Keratinocyte (primary cell): ENCODE data around the gene KRTAP4-16. TPM values are rescaled to one million over a fixed set of nuclear protein-coding genes. Genes with fewer than 3 reads are reported as not detected.

Experiments
- DNase-seq: peaks from one replicate; pipeline ENCODE4 v3.0.0-alpha.2; 2011; ENCODE audit warnings: low read depth, missing footprints, low spot score
- FAIRE-seq: peaks from 2 replicates; lab custom pipeline; 2011; peaks lifted over from hg19 to GRCh38; lab: Jason Lieb, UNC
- H2AFZ ChIP-seq: 2 replicates; pipeline ENCODE4 v1.6.0; 2012; ENCODE audit warnings: low read length, control low read depth, inconsistent platforms; ENCODE audit not compliant: control insufficient read depth
- H3K27ac ChIP-seq: 2 replicates; pipeline ENCODE4 v1.5.1; 2011; ENCODE audit warnings: low read length; ENCODE audit not compliant: control insufficient read depth, insufficient read depth
- H3K27me3 ChIP-seq: 3 replicates; pipeline ENCODE4 v1.6.0; 2011; ENCODE audit warnings: low read length; ENCODE audit not compliant: control insufficient read depth, insufficient read depth; ENCODE audit errors: extremely low read depth
- H3K36me3 ChIP-seq, 2 experiments: 2 replicates in 1 of 2; 3 replicates in 1 of 2; pipeline ENCODE4 v1.5.1; 2011; ENCODE audit warnings: low read length in 2 of 2, mild to moderate bottlenecking in 1 of 2; ENCODE audit not compliant: control insufficient read depth in 2 of 2, insufficient read depth in 2 of 2; ENCODE audit errors: extremely low read depth in 1 of 2
- H3K4me1 ChIP-seq: 3 replicates; pipeline ENCODE4 v1.5.1; 2011; ENCODE audit warnings: low read length; ENCODE audit not compliant: control insufficient read depth, insufficient read depth; ENCODE audit errors: extremely low read depth
- H3K4me2 ChIP-seq: 3 replicates; pipeline ENCODE4 v1.6.0; 2011; ENCODE audit warnings: low read depth, low read length; ENCODE audit not compliant: control insufficient read depth, insufficient read depth; ENCODE audit errors: extremely low read depth
- H3K4me3 ChIP-seq, 3 experiments: fragments of 200-600 bp in 1 of 3; sonication (generic) in 1 of 3; 2 replicates in 2 of 3; 3 replicates in 1 of 3; pipeline ENCODE4 v1.5.1; 2011 to 2016; ENCODE audit warnings: low read length in 3 of 3, mild to moderate bottlenecking in 3 of 3, control low read depth in 2 of 3, inconsistent platforms in 1 of 3, low read depth in 1 of 3, mixed read lengths in 1 of 3, mixed run types in 1 of 3, moderate library complexity in 1 of 3; ENCODE audit not compliant: control insufficient read depth in 2 of 3, insufficient read depth in 2 of 3; ENCODE audit errors: extremely low read depth in 1 of 3
- H3K79me2 ChIP-seq: 2 replicates; pipeline ENCODE4 v1.6.0; 2012; ENCODE audit warnings: low read length; ENCODE audit not compliant: control insufficient read depth, insufficient read depth
- H3K9ac ChIP-seq: 3 replicates; pipeline ENCODE4 v1.6.0; 2011; ENCODE audit warnings: low read length; ENCODE audit not compliant: control insufficient read depth, insufficient read depth; ENCODE audit errors: extremely low read depth
- H3K9me1 ChIP-seq: 3 replicates; pipeline ENCODE4 v1.6.0; 2011; ENCODE audit warnings: low read length; ENCODE audit not compliant: control insufficient read depth, insufficient read depth; ENCODE audit errors: extremely low read depth
- H3K9me3 ChIP-seq: 2 replicates; pipeline ENCODE4 v1.5.1; 2012; ENCODE audit warnings: low read depth, low read length; ENCODE audit not compliant: control insufficient read depth
- H4K20me1 ChIP-seq: 3 replicates; pipeline ENCODE4 v1.6.0; 2011; ENCODE audit warnings: low read length; ENCODE audit not compliant: control insufficient read depth, insufficient read depth; ENCODE audit errors: extremely low read depth
- CTCF ChIP-seq, 3 experiments: IDR thresholded peaks in 1 of 3; conservative IDR thresholded peaks in 1 of 3; optimal IDR thresholded peaks in 1 of 3; 2 replicates in 2 of 3; 3 replicates in 1 of 3; pipeline versions ENCODE3 to v1.5.1; 2011; ENCODE audit warnings: low read length in 3 of 3, mild to moderate bottlenecking in 3 of 3, moderate library complexity in 2 of 3, control low read depth in 1 of 3, inconsistent platforms in 1 of 3; ENCODE audit not compliant: insufficient read depth in 2 of 3; ENCODE audit errors: extremely low read depth in 1 of 3
- EZH2 ChIP-seq: IDR thresholded peaks from one replicate; pipeline ENCODE4 v1.6.1; 2012; ENCODE audit warnings: inconsistent platforms, mild to moderate bottlenecking, low read length, moderate library complexity
- dilution Hi-C: fragments of 300-500 bp; cut with MboI; formaldehyde crosslinking; loops from one replicate; pipeline ENCODE4 v1.7.0; 2020; ENCODE audit warnings: low sequenced_read_pairs; ENCODE audit not compliant: extremely low pct_ligation_motif_present
- polyA plus RNA-seq, 5 experiments: library from polyadenylated mRNA; depleted of rRNA in 3 of 5; stranded (reverse) in 3 of 5; stranded (forward) in 1 of 5; unstranded in 1 of 5; fragments of >200 nt; gene quantifications; 1 replicate in 1 of 5; 2 replicates in 3 of 5; 3 replicates in 1 of 5; pipeline versions ENCODE4 v1.2.1 to v1.2.3, GENCODE V29; 2011 to 2012; ENCODE audit warnings: missing spikeins in 2 of 5, low read depth in 1 of 5, low replicate concordance in 1 of 5

The KRTAP4-16 gene
- polyA plus RNA-seq, 1 donor (not counting 4 experiments of a cell fraction or from before 2014, with no cell fraction given) = not detected

GRCh38 chr17:41054025-41054424 is 48.0 kb downstream of the KRTAP4-16 start:
- no peaks in the 10 kb centered on the region for H4K20me1 ChIP-seq
- no peak overlapping the region for H3K4me3 ChIP-seq
- dilution Hi-C loops = no loop called here
- DNase-seq = no peak
- TF ChIP-seq EZH2 = no peak
- TF ChIP-seq CTCF (optimal IDR thresholded peaks at IDR 0.05 in 1 of 3, IDR thresholded peaks at IDR 0.05 in 1 of 3, conservative IDR thresholded peaks at IDR 0.05 in 1 of 3; ENCODE audit: extremely low read depth in 1 of 3, insufficient read depth in 2 of 3, low read length in 3 of 3) = no peak
- H2AFZ ChIP-seq = no peak overlapping the region
- H3K27me3 ChIP-seq = no peaks in the 10 kb centered on the region
- no peak overlapping the region for H3K4me2 ChIP-seq
- H3K36me3 ChIP-seq = no peaks in the 10 kb centered on the region
- no peaks in the 10 kb centered on the region for H3K9me3 ChIP-seq
- H3K4me1 ChIP-seq = peaks cover 3% of the 10 kb centered on the region
- no peak overlapping the region for H3K27ac ChIP-seq
- H3K9me1 ChIP-seq = no peaks in the 10 kb centered on the region
- H3K9ac ChIP-seq = no peak overlapping the region
- H3K79me2 ChIP-seq = no peaks in the 10 kb centered on the region
- no peak for FAIRE-seq

GRCh38 chr17:41052566-41052965 is 49.4 kb downstream of the KRTAP4-16 start:
- no peak for TF ChIP-seq CTCF (optimal IDR thresholded peaks at IDR 0.05 in 1 of 3, IDR thresholded peaks at IDR 0.05 in 1 of 3, conservative IDR thresholded peaks at IDR 0.05 in 1 of 3; ENCODE audit: extremely low read depth in 1 of 3, insufficient read depth in 2 of 3, low read length in 3 of 3)
- no peak for TF ChIP-seq EZH2
- Histone ChIP-seq H3K27ac (no peak overlapping the region), H3K79me2 (no peaks in the 10 kb centered on the region), H3K9me3 (no peaks in the 10 kb centered on the region), H3K27me3 (no peaks in the 10 kb centered on the region), H3K9me1 (no peaks in the 10 kb centered on the region), H3K4me2 (no peak overlapping the region), H4K20me1 (no peaks in the 10 kb centered on the region), H3K9ac (no peak overlapping the region), H3K4me3 (no peak overlapping the region), H3K36me3 (no peaks in the 10 kb centered on the region), H3K4me1 (peaks cover 13% of the 10 kb centered on the region), H2AFZ (no peak overlapping the region)
- FAIRE-seq (no peak), DNase-seq (no peak)
- dilution Hi-C loops = no loop called here

Other genes starting within 250 kb of the KRTAP4-16 start
- gene KRT12, start 235.0 kb downstream of the KRTAP4-16 start, polyA plus RNA-seq = not detected in 3 replicates
- not detected in 3 replicates for gene KRT20, start 217.0 kb downstream of the KRTAP4-16 start, polyA plus RNA-seq
- 8.2 to 14.4 TPM (median 9.3 TPM) in 3 replicates for gene KRT23, start 164.6 kb downstream of the KRTAP4-16 start, polyA plus RNA-seq
- gene KRT39, start 135.3 kb downstream of the KRTAP4-16 start, polyA plus RNA-seq = 0.05 TPM in 1 of 3 replicates, not detected in the others
- gene KRT40, start 117.9 kb downstream of the KRTAP4-16 start, polyA plus RNA-seq = 0.03 TPM in 2 of 3 replicates, not detected in the other
- not detected in 3 replicates for gene KRTAP3-3, start 108.0 kb downstream of the KRTAP4-16 start, polyA plus RNA-seq
- not detected in 3 replicates for gene KRTAP3-2, start 102.3 kb downstream of the KRTAP4-16 start, polyA plus RNA-seq
- gene KRTAP3-1, start 93.1 kb downstream of the KRTAP4-16 start, polyA plus RNA-seq = not detected in 3 replicates
- gene KRTAP1-5, start 75.0 kb downstream of the KRTAP4-16 start, polyA plus RNA-seq = 0.05 to 0.23 TPM (median 0.08 TPM) in 3 replicates
- gene KRTAP1-4, start 72.0 kb downstream of the KRTAP4-16 start, polyA plus RNA-seq = not detected in 3 replicates
- not detected in 3 replicates for gene KRTAP1-3, start 67.3 kb downstream of the KRTAP4-16 start, polyA plus RNA-seq
- gene KRTAP1-1, start 60.8 kb downstream of the KRTAP4-16 start, polyA plus RNA-seq = 0.07 to 0.13 TPM in 2 of 3 replicates, not detected in the other
- not detected in 3 replicates for gene KRTAP2-1, start 54.9 kb downstream of the KRTAP4-16 start, polyA plus RNA-seq
- not detected in 3 replicates for gene KRTAP2-2, start 47.0 kb downstream of the KRTAP4-16 start, polyA plus RNA-seq
- gene KRTAP2-3, start 42.1 kb downstream of the KRTAP4-16 start, polyA plus RNA-seq = 8.4 to 21.3 TPM (median 9.0 TPM) in 3 replicates
- gene KRTAP2-4, start 36.3 kb downstream of the KRTAP4-16 start, polyA plus RNA-seq = 0.12 TPM in 1 of 3 replicates, not detected in the others
- not detected in 3 replicates for gene KRTAP4-7, start 18.1 kb downstream of the KRTAP4-16 start, polyA plus RNA-seq
- gene KRTAP4-8, start 4.1 kb downstream of the KRTAP4-16 start, polyA plus RNA-seq = not detected in 3 replicates
- not detected in 3 replicates for gene KRTAP4-9, start 3.2 kb upstream of the KRTAP4-16 start, polyA plus RNA-seq
- gene KRTAP4-11, start 16.2 kb upstream of the KRTAP4-16 start, polyA plus RNA-seq = not detected in 3 replicates
- gene KRTAP4-12, start 22.0 kb upstream of the KRTAP4-16 start, polyA plus RNA-seq = not detected in 3 replicates
- gene KRTAP4-6, start 38.3 kb upstream of the KRTAP4-16 start, polyA plus RNA-seq = not detected in 3 replicates
- not detected in 3 replicates for gene KRTAP4-5, start 47.6 kb upstream of the KRTAP4-16 start, polyA plus RNA-seq
- not detected in 3 replicates for gene KRTAP4-4, start 58.5 kb upstream of the KRTAP4-16 start, polyA plus RNA-seq
- not detected in 3 replicates for gene KRTAP4-3, start 66.0 kb upstream of the KRTAP4-16 start, polyA plus RNA-seq
- gene KRTAP4-2, start 76.0 kb upstream of the KRTAP4-16 start, polyA plus RNA-seq = not detected in 3 replicates
- gene KRTAP4-1, start 82.7 kb upstream of the KRTAP4-16 start, polyA plus RNA-seq = not detected in 3 replicates
- gene KRTAP9-1, start 87.7 kb upstream of the KRTAP4-16 start, polyA plus RNA-seq = not detected in 3 replicates
- not detected in 3 replicates for gene KRTAP9-2, start 124.4 kb upstream of the KRTAP4-16 start, polyA plus RNA-seq
- gene KRTAP9-3, start 130.2 kb upstream of the KRTAP4-16 start, polyA plus RNA-seq = not detected in 3 replicates
- gene KRTAP9-8, start 135.8 kb upstream of the KRTAP4-16 start, polyA plus RNA-seq = not detected in 3 replicates
- gene KRTAP9-4, start 147.5 kb upstream of the KRTAP4-16 start, polyA plus RNA-seq = not detected in 3 replicates
- gene KRTAP9-9, start 153.2 kb upstream of the KRTAP4-16 start, polyA plus RNA-seq = not detected in 3 replicates
- not detected in 3 replicates for gene KRTAP9-6, start 163.2 kb upstream of the KRTAP4-16 start, polyA plus RNA-seq
- not detected in 3 replicates for gene KRTAP9-7, start 173.5 kb upstream of the KRTAP4-16 start, polyA plus RNA-seq
- not detected in 3 replicates for gene KRTAP29-1, start 200.6 kb upstream of the KRTAP4-16 start, polyA plus RNA-seq
- not detected in 3 replicates for gene KRTAP16-1, start 207.1 kb upstream of the KRTAP4-16 start, polyA plus RNA-seq
- not detected in 3 replicates for gene KRTAP17-1, start 213.5 kb upstream of the KRTAP4-16 start, polyA plus RNA-seq
- gene KRT33A, start 248.6 kb upstream of the KRTAP4-16 start, polyA plus RNA-seq = 0.14 TPM in 1 of 3 replicates, not detected in the others